GM18507 (cell line): ENCODE data around the gene ELAVL1.
A peak's percentile ranks its signal among the peaks of the same experiment; 100 is the strongest.
"Not testable (repeated sequence)": the region's sequence is repeated elsewhere in the genome, so short reads cannot be mapped to it uniquely, and the experiment has no call there.

ENCODE experiments used
- DNase-seq: peaks from one replicate; pipeline ENCODE4 v3.0.0; 2011; ENCODE audit warnings: low read depth; ENCODE audit not compliant: insufficient read length; ENCODE audit errors: extremely low spot score
- FAIRE-seq: peaks from 2 replicates; lab custom pipeline; 2011; peaks lifted over from hg19 to GRCh38; lab: Jason Lieb, UNC

Gene ELAVL1

DNA sequence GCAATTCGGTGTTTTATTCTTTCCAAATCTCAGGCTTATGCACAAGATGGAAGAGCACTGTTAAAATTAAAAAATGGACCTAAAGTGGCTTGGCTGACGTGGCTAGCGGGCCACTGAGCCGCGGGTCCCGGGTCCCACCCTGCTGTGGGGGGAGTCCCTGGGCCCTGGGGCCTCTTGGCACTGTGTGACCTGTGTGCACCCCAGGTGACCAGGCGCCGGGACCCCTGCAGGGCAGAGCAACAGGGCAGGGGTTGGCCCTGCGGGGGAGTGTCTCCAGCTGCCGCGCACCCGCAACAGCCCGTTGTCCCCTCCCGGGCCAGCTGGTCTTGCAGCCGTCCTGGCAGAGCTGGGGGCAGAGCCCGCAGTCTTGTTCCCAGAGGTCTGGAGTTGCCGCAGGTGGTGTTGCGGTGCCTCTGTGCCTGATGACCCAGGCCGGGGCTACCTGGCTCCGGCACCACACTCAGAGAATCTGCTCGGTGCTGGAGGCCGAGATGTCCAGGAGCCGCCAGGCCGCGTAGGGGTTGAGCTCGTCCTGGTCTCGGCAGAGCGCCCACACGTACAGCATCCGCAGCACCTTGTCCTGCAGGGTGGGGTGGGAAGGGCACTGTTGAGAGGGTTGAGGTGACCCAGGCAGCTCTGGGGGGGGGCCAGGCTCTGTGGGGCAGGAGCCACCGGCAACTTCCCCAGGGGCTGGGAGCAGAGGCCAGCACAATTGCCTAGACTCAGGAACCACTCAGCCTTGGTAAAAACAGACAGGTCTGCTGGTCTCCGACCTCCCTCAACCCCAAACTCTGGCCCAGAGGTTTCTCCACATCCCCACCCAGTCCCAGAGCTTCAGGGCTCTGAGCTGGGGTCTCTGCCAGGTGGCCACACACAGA lies 78.5 kb downstream of the ELAVL1 start:
- FAIRE-seq (no peak), DNase-seq (no peak)

- FAIRE-seq (no peak), DNase-seq (peak; percentile 66)
Observed at GRCh38 chr19:7926021-7926726, 79.3 kb downstream of the ELAVL1 start, which contains the start of gene CTXN1. CTXN1 (minus strand) TSS chr19:7926135; CDS start chr19:7925538, 597 bp downstream.

DNA sequence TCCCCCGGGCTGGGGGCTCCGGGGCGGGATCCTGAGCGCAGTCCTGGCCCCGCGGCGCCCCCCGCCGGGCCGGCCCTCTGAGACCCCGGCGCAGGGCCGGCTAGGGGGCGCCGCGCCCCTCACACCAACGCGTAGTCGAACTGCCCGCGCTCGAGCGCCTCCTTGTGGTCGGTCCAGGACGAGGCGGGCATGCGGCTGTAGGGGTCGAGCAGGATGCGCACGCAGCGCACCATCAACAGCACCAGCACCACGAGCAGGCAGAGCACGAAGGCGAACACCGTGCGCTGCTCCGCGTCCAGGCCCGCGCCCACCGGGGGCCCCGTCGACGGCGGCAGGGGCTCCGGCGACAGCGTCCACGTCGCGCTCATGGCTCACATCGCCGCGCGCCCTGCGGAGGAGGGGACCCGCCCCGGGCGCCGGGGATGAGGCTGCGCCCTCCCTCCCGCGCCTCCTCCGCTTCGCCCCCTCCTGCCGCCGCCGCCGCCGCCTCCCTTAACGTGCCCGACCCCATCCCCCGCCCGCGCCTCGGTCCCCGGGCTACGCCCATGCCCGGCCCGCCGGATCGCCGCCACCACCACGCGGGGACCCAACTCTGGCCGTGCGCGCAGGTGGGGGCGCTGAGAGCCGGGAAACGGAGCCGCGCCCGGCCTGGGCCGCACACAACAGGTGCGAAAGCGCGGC lies 80.1 kb downstream of the ELAVL1 start:
- peak; percentile 61 for DNase-seq

DNA sequence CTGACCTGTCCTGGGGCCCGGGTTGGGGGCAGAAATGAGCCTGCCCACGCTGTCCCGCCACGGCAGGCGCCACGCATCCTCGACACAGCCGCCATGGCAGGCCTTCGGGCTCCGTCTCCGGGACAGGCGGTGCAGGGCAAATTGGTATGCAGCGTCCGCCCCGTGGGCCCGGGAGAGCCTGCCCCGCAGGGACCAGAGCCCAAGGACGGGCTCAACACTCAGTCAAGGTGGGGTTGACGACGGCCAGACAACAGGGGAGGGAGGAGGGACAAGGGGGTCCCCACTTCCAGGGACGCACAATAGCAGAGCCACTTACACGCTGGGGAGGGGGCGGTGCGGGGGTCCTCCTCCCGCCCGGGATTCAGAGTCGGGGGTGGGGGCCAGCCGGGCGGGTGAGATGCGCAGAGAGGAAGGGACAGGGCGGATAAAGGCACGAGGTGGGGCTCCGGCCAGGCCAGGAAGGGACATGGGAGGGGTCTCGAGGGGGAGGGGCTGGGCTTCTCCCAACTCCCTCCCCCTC lies 80.7 kb downstream of the ELAVL1 start:
- DNase-seq (no peak), FAIRE-seq (no peak)

More for the DNA sequence above, 80.1 kb downstream of the ELAVL1 start:
- peak; percentile 85 for FAIRE-seq

DNA sequence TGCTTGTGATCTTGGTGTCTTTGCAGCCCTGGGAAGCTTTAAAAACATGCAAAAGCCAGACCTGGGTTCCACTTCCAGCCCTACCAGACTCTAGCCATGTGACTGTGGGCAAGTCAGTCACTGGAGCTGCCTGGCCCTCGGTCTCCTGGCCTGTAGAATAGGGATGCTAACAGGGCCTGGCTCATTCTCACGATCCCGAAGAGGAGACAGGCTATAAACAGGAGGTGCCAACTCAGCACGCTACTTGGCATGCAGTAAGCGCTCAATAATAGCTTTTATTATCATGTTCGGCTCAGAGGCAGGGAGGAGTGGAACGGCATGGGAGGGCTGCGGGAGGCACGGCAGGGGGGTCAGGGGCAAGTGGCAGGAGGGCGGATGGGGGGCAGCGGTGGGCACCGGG lies 81.2 kb downstream of the ELAVL1 start:
- DNase-seq (no peak), FAIRE-seq (no peak)

DNA sequence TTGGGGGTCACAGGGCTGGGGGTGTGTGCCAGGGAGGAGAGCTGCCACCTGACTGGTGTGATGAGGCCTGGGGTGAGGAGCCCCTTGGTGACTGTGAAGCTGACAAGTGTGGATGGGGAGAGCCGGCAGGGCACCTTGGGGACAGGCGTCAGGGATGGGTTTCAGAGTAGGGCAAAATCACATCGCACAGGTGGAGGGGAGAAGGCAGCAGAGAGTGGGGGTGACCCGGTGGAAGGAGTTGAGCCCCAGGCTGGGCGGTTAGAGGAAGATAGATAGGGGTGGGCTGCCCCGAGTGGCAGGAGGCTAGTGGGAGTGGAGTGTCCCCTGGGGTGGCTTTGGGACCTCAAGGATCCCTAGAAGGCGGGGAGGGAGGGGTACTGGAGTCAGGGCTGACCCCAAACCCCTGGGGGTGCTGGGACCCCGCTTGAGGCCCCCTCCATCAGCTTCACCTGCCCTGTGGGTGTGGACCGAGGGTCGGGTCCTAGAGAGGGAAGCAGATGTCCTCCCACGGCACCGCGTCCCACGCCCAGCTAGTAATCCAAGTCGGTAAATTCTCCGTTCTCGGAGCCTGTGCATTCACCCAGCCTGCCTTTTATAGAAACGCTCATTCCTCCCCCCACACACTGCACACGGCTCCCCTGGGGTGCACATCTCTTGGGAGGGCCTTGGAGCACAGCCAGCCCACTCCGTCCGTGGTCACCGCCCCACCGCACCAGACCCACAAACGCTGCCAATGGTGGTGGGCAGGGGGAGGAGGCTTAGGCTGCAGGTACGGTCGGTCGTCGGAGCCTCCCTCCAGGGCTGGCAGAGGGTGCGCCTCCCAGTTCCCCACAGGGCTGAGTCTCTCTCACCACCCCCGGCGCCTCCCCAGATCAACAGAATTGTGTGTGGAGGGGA lies 81.9 kb downstream of the ELAVL1 start:
- DNase-seq (no peak), FAIRE-seq (no peak)

- no peak for FAIRE-seq
- no peak for DNase-seq
Observed at GRCh38 chr19:7922836-7923195, 82.6 kb downstream of the ELAVL1 start.

DNA sequence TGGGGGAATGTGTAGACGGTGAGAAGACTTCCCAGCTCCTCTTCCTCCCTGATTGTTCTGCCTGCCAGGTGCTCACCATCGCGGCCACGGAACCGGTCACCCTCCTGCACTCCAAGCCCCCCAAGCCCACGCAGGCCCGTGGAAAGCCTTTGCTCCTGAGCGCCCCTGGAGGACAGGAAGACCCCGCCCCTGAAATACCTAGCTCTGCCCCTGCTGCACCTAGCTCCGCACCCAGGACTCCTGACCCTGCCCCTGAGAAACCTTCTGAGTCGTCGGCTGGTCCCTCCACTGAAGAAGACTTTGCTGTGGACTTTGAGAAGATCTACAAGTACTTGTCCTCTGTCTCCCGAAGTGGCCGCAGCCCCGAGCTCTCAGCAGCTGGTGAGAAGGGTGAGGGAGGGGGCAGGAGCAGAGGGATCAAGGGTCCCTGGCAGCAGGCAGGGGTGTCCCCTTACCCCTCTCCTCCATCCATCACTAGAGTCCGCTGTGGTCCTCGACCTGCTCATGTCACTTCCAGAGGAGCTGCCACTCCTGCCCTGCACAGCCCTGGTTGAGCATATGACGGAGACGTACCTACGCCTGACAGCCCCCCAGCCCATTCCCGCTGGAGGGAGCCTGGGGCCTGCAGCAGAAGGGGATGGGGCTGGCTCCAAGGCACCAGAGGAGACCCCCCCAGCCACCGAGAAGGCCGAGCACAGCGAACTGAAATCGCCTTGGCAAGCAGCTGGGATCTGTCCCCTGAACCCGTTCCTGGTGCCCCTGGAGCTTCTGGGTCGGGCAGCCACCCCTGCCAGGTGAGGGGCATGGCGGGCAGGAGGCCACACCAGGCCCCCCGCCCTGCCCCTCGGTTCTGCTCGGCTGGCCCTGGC lies 83.2 kb downstream of the ELAVL1 start:
- FAIRE-seq: no peak

DNA sequence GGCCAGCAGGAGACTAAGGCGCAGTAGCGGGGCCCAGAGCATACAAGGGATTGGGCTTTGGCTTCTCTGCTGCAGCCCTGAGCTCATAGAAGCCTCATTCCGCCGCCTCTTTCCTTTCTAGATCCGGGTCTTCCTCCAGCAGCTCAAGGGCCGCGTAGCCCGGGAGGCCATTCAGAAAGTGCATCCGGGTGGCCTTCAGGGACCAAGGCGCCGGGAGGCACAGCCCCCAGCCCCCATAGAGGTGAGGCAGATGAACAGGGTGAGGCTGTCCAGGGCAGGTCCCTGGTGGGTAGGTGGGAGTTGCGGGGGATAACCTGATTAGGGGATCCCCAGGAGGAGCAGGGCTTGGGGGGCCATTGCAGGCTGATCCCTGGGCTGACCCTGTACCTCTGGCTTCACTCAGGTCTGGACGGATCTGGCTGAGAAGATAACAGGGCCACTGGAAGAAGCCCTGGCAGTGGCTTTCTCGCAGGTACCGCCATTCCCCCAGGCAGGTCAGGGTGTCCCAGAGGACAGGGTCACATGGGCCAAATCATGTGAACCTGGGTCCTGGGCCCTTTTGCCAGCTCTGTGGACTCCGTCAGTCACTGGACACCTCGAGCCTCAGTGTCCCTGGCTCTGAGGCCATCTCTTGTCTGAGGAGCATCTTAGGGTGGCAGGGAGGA lies 84.0 kb downstream of the ELAVL1 start:
- DNase-seq (no peak), FAIRE-seq (no peak)

More for the DNA sequence above, 83.2 kb downstream of the ELAVL1 start:
- DNase-seq: no peak

- peak; percentile 95 for FAIRE-seq
- peak; percentile 83 for DNase-seq
Observed at GRCh38 chr19:7920519-7921301, 84.7 kb downstream of the ELAVL1 start.

- no peak for FAIRE-seq
- DNase-seq: peak; percentile 80
Observed at GRCh38 chr19:7919610-7920518, 85.6 kb downstream of the ELAVL1 start, which contains the start of gene SNAPC2. SNAPC2 (plus strand) TSS chr19:7920338; CDS start chr19:7920367, 29 bp downstream.

- FAIRE-seq: no peak
- no peak for DNase-seq
Observed at GRCh38 chr19:7918615-7919421, 86.6 kb downstream of the ELAVL1 start.

- not testable (repeated sequence) for DNase-seq, FAIRE-seq
Observed at GRCh38 chr19:7918062-7918614, 87.3 kb downstream of the ELAVL1 start.

GRCh38 chr19:7917267-7918061 lies 88.0 kb downstream of the ELAVL1 start:
- FAIRE-seq (no peak), DNase-seq (no peak)
